GM18519 (cell line): ENCODE results near the gene ZNF892.
"Not testable (repeated sequence)": the region's sequence is repeated elsewhere in the genome, so short reads cannot be mapped to it uniquely, and the experiment has no call there.

Experiments
- ATAC-seq: cut with Tn5 transposase; IDR thresholded peaks from one replicate; pipeline ENCODE4 v1.9.1; 2021; ENCODE audit warnings: mild to moderate bottlenecking, moderate library complexity; ENCODE audit not compliant: unreplicated experiment, low FRiP score

The ZNF892 gene

DNA sequence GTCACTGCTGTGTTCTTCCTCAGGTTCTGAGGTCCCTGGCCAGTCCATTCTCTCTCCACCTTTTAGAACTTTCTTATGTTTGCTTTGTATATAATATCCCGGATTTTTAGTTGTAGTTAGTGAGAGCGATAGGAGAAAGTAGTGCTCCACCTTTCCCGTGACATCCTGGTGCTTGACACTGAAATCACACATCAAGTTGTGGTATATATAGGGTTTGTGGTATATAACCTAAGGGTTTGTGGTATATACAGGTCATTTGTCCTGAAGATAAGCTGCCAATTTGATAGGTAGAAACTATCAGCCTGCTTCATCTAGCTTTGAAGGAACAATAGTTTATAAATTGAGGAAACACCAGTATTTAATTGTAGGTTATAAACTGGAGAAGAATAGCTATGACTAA lies 13.1 kb downstream of the ZNF892 start:
- no peak for ATAC-seq

DNA sequence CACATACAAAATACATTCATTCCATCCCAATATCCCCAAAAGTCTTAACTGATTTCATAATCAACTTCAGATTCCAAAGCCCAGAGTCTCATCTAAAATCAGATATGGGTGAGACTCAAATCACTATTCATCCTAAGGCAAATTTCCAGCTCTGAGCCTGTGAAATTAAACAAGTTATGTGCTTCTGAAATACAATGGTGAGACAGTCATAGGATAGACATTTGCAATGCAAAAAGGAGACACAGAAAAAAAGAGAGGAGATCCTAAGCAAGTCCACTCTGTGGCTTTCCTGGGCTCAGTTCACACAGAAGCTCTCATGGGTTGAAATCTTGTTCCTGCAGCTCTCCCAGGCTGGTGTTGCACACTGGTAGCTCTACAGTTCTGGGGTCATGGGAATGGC lies 18.3 kb downstream of the ZNF892 start:
- no peak for ATAC-seq

- ATAC-seq: no peak
Measured at GRCh38 chr2:95231723-95232122, 24.4 kb downstream of the ZNF892 start.

DNA sequence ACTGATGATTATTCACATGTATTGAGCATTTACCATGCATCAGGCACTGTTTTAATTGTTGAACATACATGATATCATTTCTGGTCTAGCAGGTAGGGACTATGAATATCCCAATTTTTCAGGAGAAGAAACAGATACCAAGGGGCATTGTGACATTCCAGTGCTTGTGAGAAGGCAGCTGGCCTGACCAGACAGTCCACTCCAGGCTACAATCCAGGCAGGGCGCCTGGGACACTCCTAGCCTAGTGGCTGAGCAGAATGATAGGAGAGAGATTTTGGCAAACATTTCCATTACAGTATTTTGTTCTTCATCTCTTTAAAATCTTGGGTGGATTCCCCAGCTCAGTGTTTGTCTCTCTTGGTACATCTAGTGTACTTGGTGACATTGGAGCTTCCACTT lies 24.9 kb downstream of the ZNF892 start:
- ATAC-seq: no peak

DNA sequence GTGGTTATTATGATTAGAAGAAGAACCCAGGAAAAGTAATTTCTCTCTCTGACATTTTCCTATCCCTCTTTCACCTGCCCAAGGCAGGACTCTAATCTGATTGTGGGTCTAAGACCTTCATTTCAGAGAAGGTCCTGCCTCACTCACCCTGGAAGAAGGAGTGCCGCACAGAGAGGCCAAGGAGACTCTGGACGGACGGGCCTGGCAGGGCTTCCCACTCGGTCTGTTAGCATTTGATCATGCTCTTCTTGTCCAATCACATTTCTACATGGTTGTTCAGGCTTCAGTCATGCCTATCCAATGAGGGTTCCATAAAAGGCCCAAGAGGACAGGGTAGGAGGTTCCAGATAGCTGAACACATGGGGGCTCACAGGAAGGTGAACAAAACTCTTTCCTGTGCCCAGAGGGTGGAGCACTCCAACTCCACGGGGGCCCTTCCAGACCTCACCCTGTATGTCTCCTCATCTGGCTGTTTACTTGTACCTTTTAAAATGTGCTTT lies 27.0 kb downstream of the ZNF892 start:
- no peak for ATAC-seq

GRCh38 chr2:95234816-95235215 lies 27.5 kb downstream of the ZNF892 start:
- no peak for ATAC-seq

DNA sequence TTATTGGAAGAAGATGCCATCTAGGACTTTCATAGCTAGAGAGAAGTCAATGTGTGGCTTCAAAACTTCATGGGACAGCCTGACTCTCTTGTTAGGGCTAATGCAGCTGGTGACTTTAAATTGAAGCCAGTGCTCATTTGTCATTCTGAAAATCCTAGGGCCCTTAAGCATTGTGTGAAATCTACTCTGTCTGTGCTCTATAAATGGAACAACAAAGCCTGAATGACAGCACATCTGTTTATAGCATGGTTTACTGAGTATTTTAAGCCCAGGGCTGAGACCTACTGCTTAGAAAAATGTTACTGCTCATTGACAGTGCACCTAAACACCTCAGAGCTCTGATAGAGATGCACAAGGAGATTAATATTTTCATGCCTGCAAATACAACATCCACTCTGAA lies 30.8 kb downstream of the ZNF892 start:
- no peak for ATAC-seq

GRCh38 chr2:95240091-95240490 lies 32.8 kb downstream of the ZNF892 start:
- no peak for ATAC-seq

- ATAC-seq: no peak
Measured at GRCh38 chr2:95240556-95240955, 33.2 kb downstream of the ZNF892 start.

DNA sequence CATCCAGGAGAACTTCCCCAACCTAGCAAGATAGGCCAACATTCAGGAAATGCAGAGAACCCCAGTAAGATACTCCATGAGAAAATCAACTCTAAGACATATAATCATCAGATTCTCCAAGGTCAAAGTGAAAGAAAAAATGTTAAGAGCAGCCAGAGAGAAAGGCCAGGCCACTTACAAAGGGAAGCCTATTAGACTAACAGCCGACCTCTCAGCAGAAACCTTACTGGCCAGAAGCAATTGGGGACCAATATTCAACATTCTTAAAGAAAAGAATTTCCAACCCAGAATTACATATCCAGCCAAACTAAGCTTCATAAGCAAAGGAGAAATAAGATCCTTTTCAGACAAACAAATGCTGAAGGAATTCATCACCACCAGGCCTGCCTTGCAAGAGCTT lies 34.8 kb downstream of the ZNF892 start:
- not testable (repeated sequence) for ATAC-seq
